SU-DHL-6 (cell line): ENCODE data around the gene FTCDNL1.

Source experiments
- CTCF ChIP-seq: fragments of 200-600 bp; sonication (generic); IDR thresholded peaks from one replicate; pipeline ENCODE4 v1.5.1; 2017; ENCODE audit warnings: antibody characterized with exemption, mild to moderate bottlenecking, low read length, moderate library complexity; ENCODE audit not compliant: insufficient read depth, poor library complexity, severe bottlenecking
- EZH2phosphoT487 ChIP-seq: fragments of 200-600 bp; sonication (generic), shearing (Covaris generic); conservative IDR thresholded peaks from 2 replicates; pipeline ENCODE4 v1.6.1; 2018; ENCODE audit warnings: mild to moderate bottlenecking, antibody characterized with exemption, low read length, moderate library complexity, mixed read lengths

GRCh38 chr2:199756211-199756610 is 94.8 kb downstream of the FTCDNL1 start:
- no peak for TF ChIP-seq CTCF
- no peak for TF ChIP-seq EZH2phosphoT487
